NB4 (cell line): Measurements from ENCODE around the gene TMCO4.
"Not testable (repeated sequence)": the region's sequence is repeated elsewhere in the genome, so short reads cannot be mapped to it uniquely, and the experiment has no call there.

Experiments used
- DNase-seq: peaks from one replicate; pipeline ENCODE4 v3.0.0; 2010; ENCODE audit warnings: low read depth
- H3K4me3 ChIP-seq: one replicate; pipeline ENCODE4 v1.5.1; 2011; ENCODE audit warnings: mild to moderate bottlenecking, low read depth, low read length, moderate library complexity
- CTCF ChIP-seq: IDR thresholded peaks from one replicate; pipeline ENCODE4 v1.5.1; 2012; ENCODE audit warnings: low read depth, low read length
- MAX ChIP-seq: IDR thresholded peaks from 2 replicates; pipeline ENCODE4 v1.6.1; 2011; ENCODE audit warnings: low read depth, low read length
- MYC ChIP-seq: IDR thresholded peaks from 2 replicates; pipeline ENCODE4 v1.6.1; 2011; ENCODE audit warnings: low read depth, low read length
- POLR2A ChIP-seq: IDR thresholded peaks from 2 replicates; pipeline ENCODE4 v1.6.1; 2011; ENCODE audit warnings: mild to moderate bottlenecking; ENCODE audit not compliant: insufficient read length; ENCODE audit errors: extremely low read depth

The TMCO4 gene

GRCh38 chr1:19799230-19800075, at the start of gene TMCO4:
TMCO4 (minus strand) TSS chr1:19799916; CDS start chr1:19780758, 19,158 bp downstream.
- peak within 1 kb of the TSS; percentile 59 for H3K4me3 ChIP-seq
- TF ChIP-seq MYC (peak; percentile 36), CTCF (peak; percentile 9), MAX (peak; percentile 65), POLR2A (peak; percentile 30)
- peak; percentile 78 for DNase-seq

GRCh38 chr1:19849307-19849706, 49.6 kb upstream of the TMCO4 start:
- H3K4me3 ChIP-seq, DNase-seq: not testable (repeated sequence)

GRCh38 chr1:19847334-19847733, 47.6 kb upstream of the TMCO4 start:
- H3K4me3 ChIP-seq, DNase-seq: not testable (repeated sequence)

- DNase-seq: no peak
- TF ChIP-seq CTCF (no peak), POLR2A (no peak), MAX (no peak), MYC (no peak)
Measured at GRCh38 chr1:19846338-19846737, 46.6 kb upstream of the TMCO4 start.

GRCh38 chr1:19845555-19845954, 45.8 kb upstream of the TMCO4 start:
- no peak overlapping the region for H3K4me3 ChIP-seq
- DNase-seq: no peak
- no peak for TF ChIP-seq POLR2A
- TF ChIP-seq CTCF: no peak
- no peak for TF ChIP-seq MAX
- no peak for TF ChIP-seq MYC

More at GRCh38 chr1:19846338-19846737, 46.6 kb upstream of the TMCO4 start:
- H3K4me3 ChIP-seq: no peak overlapping the region

GRCh38 chr1:19844731-19845495, 45.2 kb upstream of the TMCO4 start:
- no peak overlapping the region for H3K4me3 ChIP-seq
- no peak for DNase-seq
- no peak for TF ChIP-seq MYC
- no peak for TF ChIP-seq CTCF
- no peak for TF ChIP-seq POLR2A
- TF ChIP-seq MAX: no peak

- no peak for DNase-seq
- TF ChIP-seq MAX: no peak
- no peak for TF ChIP-seq CTCF
- TF ChIP-seq MYC: no peak
- no peak for TF ChIP-seq POLR2A
- no peak overlapping the region for H3K4me3 ChIP-seq
Measured at GRCh38 chr1:19840228-19840627, 40.5 kb upstream of the TMCO4 start.
